Pons (tissue), 1 donor: Measurements from ENCODE around the gene PSG7.
"Not testable (repeated sequence)": the region's sequence is repeated elsewhere in the genome, so short reads cannot be mapped to it uniquely, and the experiment has no call there.

Experiments
- DNase-seq: peaks from one replicate; pipeline ENCODE4 v3.0.0-alpha.2; 2016; ENCODE audit warnings: low spot score

The PSG7 gene

DNA sequence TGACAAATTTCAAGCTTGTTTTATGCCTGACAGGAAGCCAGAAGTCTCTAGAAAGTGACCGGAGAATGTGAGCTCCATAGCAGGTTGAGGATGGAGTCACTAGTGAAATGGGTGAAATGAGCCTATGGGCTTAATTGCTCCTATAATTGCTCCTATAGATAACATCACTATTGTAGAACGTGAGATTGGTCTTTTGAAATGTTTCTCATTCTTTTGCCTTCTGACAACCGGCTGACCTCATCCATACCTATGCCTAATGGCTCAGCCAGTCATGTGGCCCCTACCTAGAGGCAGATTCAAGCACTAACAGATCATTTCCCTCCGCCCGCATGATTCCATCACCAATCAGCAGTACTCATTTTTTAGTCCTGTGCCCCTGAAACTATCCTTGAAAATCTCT is 23.5 kb downstream of the PSG7 start:
- DNase-seq, result not testable (repeated sequence)

DNA sequence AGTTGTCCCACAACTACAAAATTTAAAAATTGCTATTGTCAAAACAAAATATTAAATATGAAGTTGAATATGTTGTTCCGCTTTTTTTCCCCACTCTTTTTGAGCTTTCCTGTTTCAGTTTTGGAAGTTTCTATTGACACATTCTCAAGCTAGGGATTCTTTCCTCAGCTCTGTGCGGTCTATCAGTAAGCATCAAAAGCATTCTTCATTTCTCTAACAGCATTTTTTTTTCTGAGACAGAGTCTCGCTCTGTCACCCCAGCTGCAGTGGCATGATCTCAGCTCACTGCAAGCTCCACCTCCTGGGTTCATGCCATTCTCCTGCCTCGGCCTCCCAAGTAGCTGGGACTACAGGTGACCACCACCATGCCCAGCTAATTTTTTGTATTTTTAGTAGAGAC is 24.1 kb downstream of the PSG7 start:
- DNase-seq, result not testable (repeated sequence)

DNA sequence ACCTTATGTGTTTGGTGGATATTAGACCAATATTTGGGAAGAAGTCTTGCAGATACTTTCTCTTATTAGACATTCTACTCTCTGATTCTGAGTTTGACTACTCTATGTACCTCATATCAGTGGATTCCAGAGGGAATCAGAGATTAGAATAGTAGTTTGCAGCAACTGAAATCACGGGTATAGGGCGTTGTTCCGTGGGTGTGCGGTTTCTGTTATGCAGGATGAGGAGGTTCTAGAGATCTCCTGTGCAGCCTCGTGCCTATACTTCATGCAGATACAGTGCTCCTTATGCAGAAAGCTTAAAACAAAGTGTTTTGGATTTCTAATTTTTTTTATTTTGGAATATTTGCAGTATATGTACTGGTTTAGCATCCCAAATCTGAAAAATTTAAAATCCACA is 25.3 kb downstream of the PSG7 start:
- not testable (repeated sequence) for DNase-seq

DNA sequence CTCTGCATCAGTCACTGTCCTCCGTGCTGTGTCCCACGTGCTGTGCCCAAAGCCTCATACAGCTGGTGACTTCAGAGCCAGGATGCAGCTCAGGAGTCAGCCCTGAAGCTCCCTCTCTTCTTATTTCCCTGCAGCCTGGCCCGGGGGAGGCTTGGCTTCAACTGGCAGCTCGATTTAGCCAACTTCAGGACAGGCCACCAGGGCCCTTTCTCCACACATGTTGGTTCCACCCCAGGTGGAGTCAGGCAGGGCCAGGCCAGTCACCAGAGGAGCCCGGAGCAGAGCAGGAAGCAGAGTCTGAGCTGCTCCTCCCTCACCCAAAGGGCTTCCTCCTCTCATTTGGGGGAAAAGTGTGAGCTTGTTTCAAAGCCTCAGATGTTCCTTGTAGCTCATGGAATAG is 30.8 kb downstream of the PSG7 start:
- DNase-seq, result not testable (repeated sequence)

DNA sequence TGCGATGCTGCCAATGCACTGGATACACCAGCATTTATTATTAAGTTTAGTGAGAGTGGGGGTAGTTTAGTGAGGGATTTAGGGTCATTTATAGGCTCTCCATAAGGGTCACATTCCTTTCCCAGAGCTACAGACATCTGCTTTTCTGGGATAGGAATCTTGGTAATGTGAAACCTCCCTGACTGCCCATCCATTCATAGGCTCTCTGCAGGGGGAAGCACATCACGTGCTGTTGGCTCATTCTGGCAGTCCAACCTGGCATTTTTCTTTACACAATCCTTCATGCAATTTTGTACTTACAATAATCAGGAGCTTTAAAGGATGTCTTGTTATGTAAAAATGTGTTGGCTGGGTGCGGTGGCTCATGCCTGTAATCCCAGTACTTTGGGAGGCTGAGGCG is 36.4 kb downstream of the PSG7 start:
- DNase-seq, result not testable (repeated sequence)

DNA sequence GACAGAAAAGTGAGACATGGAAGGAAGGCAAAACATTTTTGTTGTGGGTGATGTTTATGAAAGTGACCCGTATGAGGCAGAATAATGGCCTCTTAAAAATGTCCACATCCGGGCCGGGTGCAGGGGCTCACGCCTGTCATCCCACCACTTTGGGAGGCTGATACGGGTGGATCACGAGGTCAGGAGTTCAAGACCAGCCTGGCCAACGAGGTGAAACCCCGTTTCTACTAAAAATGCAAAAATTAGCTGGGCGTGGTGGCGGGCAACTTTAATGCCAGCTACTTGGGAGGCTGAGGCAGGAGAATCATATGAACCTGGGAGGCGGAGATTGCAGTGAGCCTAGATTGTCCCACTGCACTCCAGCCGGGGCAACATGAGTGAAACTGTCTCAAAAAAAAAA is 37.3 kb downstream of the PSG7 start:
- DNase-seq, result not testable (repeated sequence)

DNA sequence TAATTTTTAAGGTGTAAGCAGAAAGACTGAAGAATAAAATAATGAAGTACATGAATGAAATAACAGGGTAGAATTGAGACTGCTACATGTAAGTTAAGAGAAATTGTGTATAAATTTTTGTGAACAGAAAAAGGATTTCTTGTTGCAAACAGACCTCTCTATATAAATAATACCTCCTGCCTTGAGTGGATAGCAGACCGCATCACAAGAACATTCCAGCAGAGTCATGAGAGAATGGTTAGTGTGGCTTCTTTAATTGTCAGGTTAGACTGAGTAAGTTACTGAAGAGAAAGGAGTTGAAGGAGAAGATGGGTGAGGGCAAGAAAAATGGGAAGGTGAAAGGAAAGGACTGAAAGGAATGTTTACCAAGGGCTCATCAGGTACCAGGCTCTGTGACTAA is 37.9 kb downstream of the PSG7 start:
- DNase-seq, result not testable (repeated sequence)

DNA sequence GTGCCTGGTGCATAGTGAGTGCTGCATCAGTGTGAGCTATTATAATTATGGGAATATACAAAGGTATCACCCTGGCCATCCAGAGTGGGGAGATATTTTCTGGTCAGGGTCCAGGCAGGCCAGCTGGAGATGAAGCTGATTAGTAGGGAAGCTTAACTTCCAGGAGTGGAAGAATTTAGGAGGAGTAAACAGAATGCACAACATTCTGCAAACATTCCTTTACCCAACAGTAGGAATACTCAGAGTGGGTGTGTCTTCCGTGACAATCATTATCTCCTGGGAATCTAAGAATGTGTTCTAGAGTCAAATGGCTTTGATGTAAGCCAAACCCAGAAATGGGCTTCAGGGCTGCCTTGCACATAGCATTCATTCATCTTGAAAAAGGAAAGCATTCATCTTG is 38.4 kb downstream of the PSG7 start:
- not testable (repeated sequence) for DNase-seq

DNA sequence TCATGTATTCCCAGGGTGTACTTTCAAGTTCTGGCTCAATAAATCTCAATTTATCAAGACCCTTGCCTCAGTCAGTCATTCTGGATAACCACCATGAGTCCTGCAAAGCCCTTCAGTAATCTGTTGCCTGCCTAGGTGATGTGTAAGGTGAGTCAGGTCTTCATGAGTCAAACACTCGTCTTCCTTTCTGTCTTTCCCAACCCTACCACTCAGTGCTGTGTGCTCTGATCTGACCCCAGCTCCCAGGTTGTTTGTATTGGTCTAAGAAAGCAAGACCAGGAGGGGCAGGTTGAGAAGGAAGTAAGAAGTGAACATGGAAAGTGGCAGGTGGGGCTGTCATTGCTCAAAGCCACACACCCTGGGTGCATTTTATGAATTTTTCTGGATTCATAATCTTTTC is 39.3 kb downstream of the PSG7 start:
- not testable (repeated sequence) for DNase-seq

DNA sequence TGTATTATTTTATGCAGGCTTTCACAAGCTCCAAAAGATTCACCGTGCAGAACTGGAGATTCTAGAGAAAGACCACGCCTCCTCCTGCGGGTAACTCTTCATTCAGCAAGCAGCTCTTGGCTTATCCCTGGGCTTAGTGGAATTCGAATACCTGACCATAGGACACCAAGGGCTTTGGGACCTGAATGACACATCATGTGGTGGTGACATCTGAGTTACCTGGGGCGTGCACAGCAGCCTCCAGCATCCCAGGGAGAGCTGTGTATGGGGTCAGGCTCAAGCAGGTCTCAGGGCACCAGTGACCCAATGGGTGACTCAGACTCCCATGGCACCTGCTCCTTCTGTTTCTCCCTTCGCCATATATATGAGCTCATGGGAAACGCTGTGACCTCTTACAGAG is 46.6 kb downstream of the PSG7 start:
- DNase-seq, result not testable (repeated sequence)

DNA sequence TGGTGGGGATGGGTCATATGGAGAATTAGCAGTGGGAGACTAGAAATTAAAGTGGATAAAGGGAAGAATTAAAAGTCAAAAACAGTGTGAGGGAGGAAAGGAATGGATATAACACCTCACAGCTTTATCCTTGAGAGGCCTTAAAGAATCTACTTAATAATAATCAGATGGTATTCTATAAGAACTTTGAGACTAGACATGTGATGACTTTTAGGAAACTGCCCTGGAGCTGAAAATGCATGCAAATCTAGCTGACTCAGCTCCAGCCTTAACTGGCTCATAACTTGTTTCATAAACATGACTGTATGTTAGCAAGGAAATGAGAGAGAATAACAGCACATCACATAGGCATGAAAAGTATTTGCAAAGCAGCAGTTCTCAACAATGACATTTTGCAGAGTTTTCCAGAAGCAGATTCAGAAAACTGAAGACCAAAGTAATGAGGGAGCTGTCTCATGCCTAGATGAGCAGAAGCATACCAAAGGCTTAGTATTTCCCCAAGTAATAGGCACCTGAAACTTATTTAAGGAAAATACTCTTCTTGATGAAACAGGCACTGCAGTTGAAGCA is 49.0 kb downstream of the PSG7 start:
- not testable (repeated sequence) for DNase-seq

DNA sequence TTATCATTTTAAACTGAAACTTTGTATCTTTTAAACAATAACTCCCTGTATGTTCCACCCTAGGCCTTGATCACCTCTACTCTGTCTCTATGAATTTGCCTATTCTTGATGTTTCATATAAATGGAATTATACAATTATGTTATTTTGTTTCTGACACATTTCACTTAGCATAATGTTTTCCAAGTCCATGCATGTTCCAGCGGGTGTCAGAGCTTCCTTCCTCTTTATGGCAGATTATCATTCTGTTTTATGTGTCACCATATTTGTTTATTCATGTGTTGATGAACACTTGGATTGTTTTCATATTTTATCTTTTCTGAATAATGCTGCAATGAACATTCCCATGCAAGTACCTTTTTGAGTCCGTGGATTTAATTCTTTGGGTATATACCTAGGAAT is 54.3 kb downstream of the PSG7 start:
- DNase-seq, result not testable (repeated sequence)

DNA sequence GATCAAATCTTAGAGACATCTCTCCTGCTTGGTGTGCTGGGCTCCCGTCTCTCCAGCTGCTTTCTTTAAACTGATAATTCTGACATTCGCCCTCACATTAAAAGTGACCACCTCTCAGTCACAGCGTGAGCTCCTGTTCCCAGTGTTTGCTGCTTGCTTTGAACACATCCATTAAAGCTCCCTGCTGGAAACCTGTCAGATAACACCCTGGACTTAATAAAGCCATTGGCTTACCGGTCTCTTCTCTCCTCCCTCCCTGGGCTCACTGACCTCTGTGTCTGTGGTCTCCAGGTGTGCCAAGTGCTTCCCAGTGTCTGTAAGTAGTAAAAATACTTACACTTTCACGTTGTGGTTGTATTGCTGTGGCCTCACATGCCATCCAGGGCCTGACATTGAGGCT is 55.0 kb downstream of the PSG7 start:
- DNase-seq, result not testable (repeated sequence)

DNA sequence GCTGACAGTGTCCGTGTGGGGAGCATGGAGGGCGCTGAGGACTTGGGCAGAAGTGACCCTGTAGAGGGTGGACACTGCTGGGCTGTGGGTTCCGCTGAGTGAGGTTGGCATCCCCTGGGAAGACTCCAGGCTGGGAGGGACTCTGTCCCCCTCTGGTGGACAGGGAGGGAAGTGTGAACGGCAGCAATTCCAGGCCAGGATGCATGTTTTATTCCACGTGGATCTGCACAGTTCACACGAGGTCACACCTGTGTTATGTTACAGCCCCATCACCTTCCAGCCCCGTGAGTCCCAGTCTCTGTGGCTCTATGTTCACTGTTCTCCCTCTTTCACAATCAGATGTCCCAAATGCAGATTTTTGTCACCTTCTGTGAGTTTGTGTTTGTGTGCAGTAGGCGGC is 55.7 kb downstream of the PSG7 start:
- not testable (repeated sequence) for DNase-seq

DNA sequence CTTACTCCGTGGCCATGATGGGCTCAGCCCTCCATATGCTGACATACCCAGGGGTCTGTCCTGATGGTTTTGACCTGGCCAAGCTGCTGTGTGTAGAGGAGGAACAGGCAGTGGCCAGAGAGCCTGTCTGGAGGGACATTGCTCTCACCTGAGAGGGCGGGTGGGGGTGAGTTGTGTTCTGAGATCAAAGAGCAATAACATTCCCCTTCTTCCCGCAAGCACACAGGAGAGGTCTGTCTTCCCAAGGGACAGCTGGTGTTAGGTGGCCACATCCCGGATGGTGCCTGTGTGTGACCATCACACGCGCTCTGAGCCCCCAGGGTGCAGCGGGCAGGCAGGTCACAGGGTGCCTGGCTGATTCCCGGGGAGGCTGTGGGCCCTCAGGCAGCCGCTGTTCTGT is 56.4 kb downstream of the PSG7 start:
- not testable (repeated sequence) for DNase-seq

DNA sequence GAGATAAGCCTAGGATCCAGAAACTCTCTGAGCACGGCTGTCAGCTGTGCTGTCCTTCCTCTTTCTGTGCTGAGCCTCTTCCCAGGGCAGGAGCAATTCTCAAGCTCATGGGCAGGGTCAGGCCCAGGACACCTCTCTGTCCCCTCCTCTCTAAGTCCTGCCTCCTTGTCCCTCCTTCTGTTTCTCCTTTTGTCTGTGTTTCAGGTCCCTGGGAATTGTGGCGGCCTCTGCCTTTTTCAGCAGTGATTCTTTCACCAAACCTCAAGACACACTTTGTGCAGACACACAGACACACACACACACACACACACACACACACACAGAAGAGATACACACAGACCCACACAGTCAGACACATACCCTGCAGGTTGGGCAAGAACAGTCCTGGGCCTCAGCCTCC is 57.4 kb downstream of the PSG7 start, which contains the start of gene PSG1:
TSS of gene PSG1 (minus strand) at position 101 of the 400 bp plus-strand sequence. CDS start 132 bp downstream, outside the sequence.
- DNase-seq, result no peak

DNA sequence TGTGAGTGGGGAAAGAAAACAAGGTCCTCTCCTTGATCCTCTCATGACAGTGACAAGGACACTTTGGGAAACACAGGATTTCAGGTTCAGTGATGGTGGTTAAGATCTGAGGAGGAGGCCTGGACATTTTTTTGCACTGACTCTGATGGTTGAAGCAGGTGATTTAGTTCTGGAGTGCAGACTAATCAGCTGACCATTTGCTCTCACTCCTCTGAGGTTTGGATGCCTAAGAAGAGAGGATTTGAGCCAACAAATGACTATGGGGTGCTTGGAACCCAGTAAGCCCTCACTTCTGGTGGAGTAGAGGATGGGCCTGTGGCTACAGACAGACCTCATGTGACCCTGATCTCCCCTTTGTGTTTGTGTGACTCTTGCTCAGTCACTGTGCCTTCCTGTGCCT is 60.4 kb downstream of the PSG7 start:
- DNase-seq, result not testable (repeated sequence)

DNA sequence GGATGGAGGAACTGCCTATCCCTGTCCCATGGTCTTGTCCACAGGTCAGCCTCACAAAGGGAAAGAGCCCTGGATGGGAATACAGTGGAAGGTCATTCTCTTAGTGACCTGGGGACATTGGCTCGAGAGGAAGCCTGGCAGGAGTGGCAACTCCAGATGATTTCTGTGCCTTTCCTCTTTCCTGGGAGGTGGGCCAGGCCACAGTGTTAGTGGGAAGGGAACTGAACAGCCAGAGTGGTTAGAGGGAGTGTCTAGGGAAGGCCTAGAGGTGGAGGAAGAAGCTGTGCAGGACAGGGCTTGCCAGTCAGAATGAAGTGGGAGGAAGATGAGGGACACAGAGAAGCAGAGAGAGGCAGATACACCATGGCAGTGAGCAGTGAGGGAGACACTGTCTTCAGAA is 61.1 kb downstream of the PSG7 start:
- not testable (repeated sequence) for DNase-seq

DNA sequence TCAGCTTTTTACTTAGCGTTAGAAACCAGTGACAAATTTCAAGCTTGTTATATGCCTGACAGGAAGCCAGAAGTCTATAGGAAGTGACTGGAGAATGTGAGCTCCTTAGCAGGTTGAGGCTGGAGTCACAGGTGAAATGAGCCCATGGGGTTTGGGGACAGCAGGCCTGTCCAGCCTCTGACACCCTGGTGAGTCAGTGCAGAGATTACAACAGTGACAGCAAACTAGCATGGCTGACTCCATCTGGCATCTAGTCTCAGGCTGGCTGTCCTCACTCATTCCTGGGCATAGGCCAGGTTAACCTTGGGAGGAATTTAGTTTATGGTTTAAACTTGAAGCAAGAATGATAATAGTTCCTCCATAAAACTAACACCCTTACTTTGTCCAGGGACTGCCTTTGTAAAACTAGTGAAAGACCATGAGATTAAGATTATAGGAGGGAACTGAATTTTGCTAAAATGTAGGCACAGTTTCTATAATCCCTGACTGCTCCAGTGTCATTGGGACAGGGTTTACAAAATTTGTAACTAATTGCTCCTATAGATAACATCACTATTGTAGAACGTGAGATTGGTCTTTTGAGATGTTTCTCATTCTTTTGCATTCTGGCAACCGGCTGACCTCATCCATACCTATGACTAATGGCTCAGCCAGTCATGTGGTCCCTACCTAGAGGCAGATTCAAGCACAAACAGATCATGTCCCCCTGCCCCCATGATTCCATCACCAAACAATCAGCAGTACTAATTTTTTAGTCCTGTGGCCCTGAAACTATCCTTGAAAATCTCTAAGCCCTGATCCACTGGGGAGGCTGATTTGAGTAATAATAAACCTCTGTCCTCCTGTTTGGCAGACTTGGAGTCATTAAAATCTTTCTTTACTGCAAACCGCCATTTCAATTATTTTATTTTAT is 61.9 kb downstream of the PSG7 start:
- not testable (repeated sequence) for DNase-seq

DNA sequence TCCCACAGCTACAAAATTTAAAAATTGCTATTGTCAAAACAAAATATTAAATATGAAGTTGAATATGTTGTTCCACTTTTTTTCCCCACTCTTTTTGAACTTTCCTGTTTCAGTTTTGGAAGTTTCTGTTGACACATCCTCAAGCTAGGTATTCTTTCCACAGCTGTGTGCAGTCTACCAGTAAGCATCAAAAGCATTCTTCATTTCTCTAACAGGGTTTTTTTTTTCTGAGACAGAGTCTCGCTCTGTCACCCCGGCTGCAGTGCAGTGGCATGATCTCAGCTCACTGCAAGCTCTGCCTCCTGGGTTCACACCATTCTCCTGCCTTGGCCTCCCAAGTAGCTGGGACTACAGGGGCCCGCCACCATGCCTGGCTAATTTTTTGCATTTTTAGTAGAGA is 62.9 kb downstream of the PSG7 start:
- DNase-seq, result not testable (repeated sequence)
